MM.1S (cell line): ENCODE results near the gene NRAS.

ENCODE experiments used
- CTCF ChIP-seq: fragments of 300-600 bp; sonication (generic); IDR thresholded peaks from 2 replicates; pipeline ENCODE4 v1.5.1; 2016; ENCODE audit warnings: antibody characterized with exemption, low read length, mixed read lengths
- EZH2 ChIP-seq: fragments of 300-600 bp; sonication (generic); optimal IDR thresholded peaks from 2 replicates; pipeline ENCODE3; 2017; ENCODE audit warnings: low read depth, mild to moderate bottlenecking, antibody characterized with exemption, low read length, mixed read lengths

GRCh38 chr1:114746450-114747121 lies 30.0 kb upstream of the NRAS start:
- TF ChIP-seq CTCF (no peak), EZH2 (no peak)
